ENCODE results near the gene UFC1. TPM values are rescaled to one million over a fixed set of nuclear protein-coding genes. Genes with fewer than 3 reads are reported as not detected.

The UFC1 gene
- total and polyA plus RNA-seq, 2 of the 13 experiments (the other 11 are each of a cell fraction or from before 2014, with no cell fraction given), result 72.8 to 85.2 TPM

- peak; percentile 56; the same call in 1 of the 2 replicates for TF ChIP-seq KDM5B (CRISPR knock-in tag; IDR thresholded peaks at IDR 0.05; ENCODE audit: borderline replicate concordance)
- TF ChIP-seq ZNF143 (CRISPR knock-in tag; IDR thresholded peaks at IDR 0.05), result peak; percentile 63; the same call in 1 of the 2 replicates
- peak in 1 of 2 experiments; percentile 87; a peak in 2 of 4 replicates for TF ChIP-seq KLF16 (CRISPR knock-in tag; IDR thresholded peaks at IDR 0.05)
- 0 out of 2 replicates have a peak, but pooled peaks have one; percentile 77 for TF ChIP-seq THAP7 (CRISPR knock-in tag; IDR thresholded peaks at IDR 0.05)
- no peak for TF ChIP-seq ZNF414 (CRISPR knock-in tag; IDR thresholded peaks at IDR 0.05)
- no peak for TF ChIP-seq ZNF569 (CRISPR knock-in tag; IDR thresholded peaks at IDR 0.05; ENCODE audit: borderline replicate concordance)
- 0 out of 2 replicates have a peak, but pooled peaks have one; percentile 48 for TF ChIP-seq ZNF331 (CRISPR knock-in tag; IDR thresholded peaks at IDR 0.05)
- 0 out of 2 replicates have a peak, but pooled peaks have one; percentile 53 for TF ChIP-seq ZNF878 (CRISPR knock-in tag; IDR thresholded peaks at IDR 0.05)
- peak; percentile 84 for TF ChIP-seq ZNF800 (CRISPR knock-in tag; IDR thresholded peaks at IDR 0.05)
- peak; percentile 90 for TF ChIP-seq ELF4 (CRISPR knock-in tag; IDR thresholded peaks at IDR 0.05; ENCODE audit: borderline replicate concordance)
- TF ChIP-seq SMYD3 (CRISPR knock-in tag; IDR thresholded peaks at IDR 0.05), result peak; percentile 30; the same call in 1 of the 2 replicates
- no peak for TF ChIP-seq RARG (CRISPR knock-in tag; IDR thresholded peaks at IDR 0.05; ENCODE audit: low read depth)
- no peak for TF ChIP-seq ZBTB8A (CRISPR knock-in tag; IDR thresholded peaks at IDR 0.05; ENCODE audit: borderline replicate concordance, low read depth)
- peak; percentile 44; the same call in 1 of the 2 replicates for TF ChIP-seq IRX3 (CRISPR knock-in tag; IDR thresholded peaks at IDR 0.05; ENCODE audit: borderline replicate concordance, low read depth)
- peak; percentile 56; the same call in 1 of the 2 replicates for TF ChIP-seq NFKB2 (CRISPR knock-in tag; IDR thresholded peaks at IDR 0.05; ENCODE audit: borderline replicate concordance)
- no peak; the same call in 1 of the 2 replicates for TF ChIP-seq RARA (CRISPR knock-in tag; IDR thresholded peaks at IDR 0.05)
- no peak for TF ChIP-seq ZNF446 (CRISPR knock-in tag; IDR thresholded peaks at IDR 0.05)
- TF ChIP-seq ZNF687 (CRISPR knock-in tag; IDR thresholded peaks at IDR 0.05), result peak; percentile 96
- TF ChIP-seq RNF2 (conservative IDR thresholded peaks at IDR 0.05; ENCODE audit: low read depth), result no peak
- TF ChIP-seq ZNF607 (CRISPR knock-in tag; IDR thresholded peaks at IDR 0.05; ENCODE audit: borderline replicate concordance), result peak; percentile 68
- no peak for TF ChIP-seq ATM (IDR thresholded peaks at IDR 0.05; ENCODE audit: borderline replicate concordance)
Measured at GRCh38 chr1:161201836-161202712, 48.3 kb downstream of the UFC1 start, which contains the start of gene NDUFS2 (continued).

All from HepG2 (cell line).